KMS-11 (cell line): ENCODE data around the gene APOA4.

Experiments
- H2AFZ ChIP-seq: fragments of 200-600 bp; sonication (generic); 2 replicates; pipeline ENCODE4 v1.6.1; 2016; ENCODE audit warnings: antibody characterized with exemption, mixed run types, low read depth
- H3K27ac ChIP-seq: fragments of 200-600 bp; sonication (generic); 2 replicates; pipeline ENCODE4 v1.6.1; 2016; ENCODE audit warnings: mild to moderate bottlenecking, mixed run types
- H3K27me3 ChIP-seq: fragments of 200-600 bp; sonication (generic); 2 replicates; pipeline ENCODE4 v1.6.1; 2017; ENCODE audit warnings: mild to moderate bottlenecking, low read depth, mixed run types, moderate library complexity; ENCODE audit not compliant: insufficient read depth
- H3K36me3 ChIP-seq: fragments of 200-600 bp; sonication (generic); 2 replicates; pipeline ENCODE4 v1.6.1; 2017; ENCODE audit warnings: mild to moderate bottlenecking, mixed run types; ENCODE audit not compliant: insufficient read depth
- H3K4me1 ChIP-seq: fragments of 200-600 bp; sonication (generic); 2 replicates; pipeline ENCODE4 v1.6.1; 2016; ENCODE audit warnings: mild to moderate bottlenecking, low read depth, mixed run types; ENCODE audit not compliant: poor library complexity, severe bottlenecking
- H3K4me2 ChIP-seq: fragments of 200-600 bp; sonication (generic); 2 replicates; pipeline ENCODE4 v1.7.0; 2016; ENCODE audit warnings: mild to moderate bottlenecking, mixed run types
- H3K4me3 ChIP-seq: fragments of 200-600 bp; sonication (generic); IDR thresholded peaks from 2 replicates; pipeline ENCODE4 v1.6.1; 2017; ENCODE audit warnings: low read depth, low read length, mixed read lengths; ENCODE audit not compliant: insufficient read depth
- H3K79me2 ChIP-seq: fragments of 200-600 bp; sonication (generic); 2 replicates; pipeline ENCODE4 v1.6.1; 2016; ENCODE audit warnings: low read depth, mixed run types; ENCODE audit not compliant: insufficient read depth
- H3K9ac ChIP-seq: fragments of 200-600 bp; sonication (generic); 2 replicates; pipeline ENCODE4 v1.6.1; 2016; ENCODE audit warnings: mild to moderate bottlenecking, mixed run types
- H4K20me1 ChIP-seq: fragments of 200-600 bp; sonication (generic); 2 replicates; pipeline ENCODE4 v1.6.1; 2016; ENCODE audit warnings: mild to moderate bottlenecking, mixed run types; ENCODE audit not compliant: insufficient read depth
- CTCF ChIP-seq: fragments of 200-600 bp; sonication (generic); conservative IDR thresholded peaks from 2 replicates; pipeline ENCODE4 v1.6.1; 2017; ENCODE audit warnings: low read depth, mild to moderate bottlenecking, antibody characterized with exemption, low read length, moderate library complexity, mixed read lengths

Gene APOA4

GRCh38 chr11:116823031-116823843 lies at the start of gene APOA4:
Gene APOA4, minus strand, starts transcription at chr11:116823304. Its CDS starts 113 bp downstream, at chr11:116823191.
- Histone ChIP-seq H3K4me1 (no peaks in the 10 kb centered on the region), H3K4me3 (no peak within 1 kb of the TSS), H3K27me3 (no peaks in the 10 kb centered on the region), H3K79me2 (no peaks in the 10 kb centered on the region), H3K27ac (no peak within 1 kb of the TSS), H3K9ac (no peak within 1 kb of the TSS), H3K4me2 (no peak within 1 kb of the TSS), H3K36me3 (no peaks in the 10 kb centered on the region), H2AFZ (no peak within 1 kb of the TSS), H4K20me1 (no peaks in the 10 kb centered on the region)
- no peak for TF ChIP-seq CTCF

- Histone ChIP-seq H3K4me1 (no peaks in the 10 kb centered on the region), H3K36me3 (no peaks in the 10 kb centered on the region), H3K27me3 (no peaks in the 10 kb centered on the region), H2AFZ (no peak overlapping the region), H3K4me2 (no peak overlapping the region), H4K20me1 (no peaks in the 10 kb centered on the region), H3K79me2 (no peaks in the 10 kb centered on the region), H3K27ac (no peak overlapping the region), H3K4me3 (no peak overlapping the region), H3K9ac (no peak overlapping the region)
- no peak for TF ChIP-seq CTCF
Observed at GRCh38 chr11:116871248-116871647, 48.1 kb upstream of the APOA4 start.

- no peak overlapping the region for H3K27ac ChIP-seq
- no peaks in the 10 kb centered on the region for H3K36me3 ChIP-seq
Observed at GRCh38 chr11:116870054-116870453, 47.0 kb upstream of the APOA4 start.

GRCh38 chr11:116869610-116870009 lies 46.5 kb upstream of the APOA4 start:
- Histone ChIP-seq H3K27me3 (no peaks in the 10 kb centered on the region), H4K20me1 (no peaks in the 10 kb centered on the region), H3K79me2 (no peaks in the 10 kb centered on the region), H3K4me3 (no peak overlapping the region), H3K27ac (no peak overlapping the region), H3K9ac (no peak overlapping the region), H3K4me1 (no peaks in the 10 kb centered on the region), H3K36me3 (no peaks in the 10 kb centered on the region), H2AFZ (no peak overlapping the region), H3K4me2 (no peak overlapping the region)
- no peak for TF ChIP-seq CTCF

More at GRCh38 chr11:116870054-116870453, 47.0 kb upstream of the APOA4 start:
- TF ChIP-seq CTCF: no peak
- Histone ChIP-seq H3K27me3 (no peaks in the 10 kb centered on the region), H3K4me1 (no peaks in the 10 kb centered on the region), H3K79me2 (no peaks in the 10 kb centered on the region), H2AFZ (no peak overlapping the region), H3K9ac (no peak overlapping the region), H3K4me2 (no peak overlapping the region), H4K20me1 (no peaks in the 10 kb centered on the region), H3K4me3 (no peak overlapping the region)
